Pons (tissue), 1 donor: ENCODE results near the gene GOLGA6D.
"Not testable (repeated sequence)": the region's sequence is repeated elsewhere in the genome, so short reads cannot be mapped to it uniquely, and the experiment has no call there.

Source experiments
- DNase-seq: peaks from one replicate; pipeline ENCODE4 v3.0.0-alpha.2; 2016; ENCODE audit warnings: low spot score

The GOLGA6D gene

GRCh38 chr15:75278497-75278896 lies 4.1 kb upstream of the GOLGA6D start:
- not testable (repeated sequence) for DNase-seq

- not testable (repeated sequence) for DNase-seq
These were observed 1.5 kb downstream of the GOLGA6D start for GRCh38 chr15:75284152-75284551.

DNA sequence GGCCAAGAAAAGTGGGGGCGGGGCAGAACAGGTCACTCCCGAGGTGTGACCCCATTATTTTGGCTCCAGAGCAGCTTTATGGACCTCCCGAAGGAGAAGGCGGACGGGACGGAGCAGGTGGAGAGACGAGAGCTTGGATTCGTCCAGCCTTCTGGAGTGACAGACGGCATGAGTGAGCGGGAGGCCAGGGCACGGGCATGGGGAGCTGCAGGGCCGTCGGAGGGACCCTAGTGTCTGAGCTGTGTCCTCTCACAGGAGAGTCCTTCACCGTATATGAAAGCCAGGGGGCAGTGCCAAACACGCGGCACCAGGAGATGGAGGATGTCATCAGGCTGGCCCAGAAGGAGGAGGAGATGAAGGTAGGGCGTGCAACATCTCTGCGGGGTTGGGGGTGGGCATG lies 11.0 kb downstream of the GOLGA6D start:
- not testable (repeated sequence) for DNase-seq

DNA sequence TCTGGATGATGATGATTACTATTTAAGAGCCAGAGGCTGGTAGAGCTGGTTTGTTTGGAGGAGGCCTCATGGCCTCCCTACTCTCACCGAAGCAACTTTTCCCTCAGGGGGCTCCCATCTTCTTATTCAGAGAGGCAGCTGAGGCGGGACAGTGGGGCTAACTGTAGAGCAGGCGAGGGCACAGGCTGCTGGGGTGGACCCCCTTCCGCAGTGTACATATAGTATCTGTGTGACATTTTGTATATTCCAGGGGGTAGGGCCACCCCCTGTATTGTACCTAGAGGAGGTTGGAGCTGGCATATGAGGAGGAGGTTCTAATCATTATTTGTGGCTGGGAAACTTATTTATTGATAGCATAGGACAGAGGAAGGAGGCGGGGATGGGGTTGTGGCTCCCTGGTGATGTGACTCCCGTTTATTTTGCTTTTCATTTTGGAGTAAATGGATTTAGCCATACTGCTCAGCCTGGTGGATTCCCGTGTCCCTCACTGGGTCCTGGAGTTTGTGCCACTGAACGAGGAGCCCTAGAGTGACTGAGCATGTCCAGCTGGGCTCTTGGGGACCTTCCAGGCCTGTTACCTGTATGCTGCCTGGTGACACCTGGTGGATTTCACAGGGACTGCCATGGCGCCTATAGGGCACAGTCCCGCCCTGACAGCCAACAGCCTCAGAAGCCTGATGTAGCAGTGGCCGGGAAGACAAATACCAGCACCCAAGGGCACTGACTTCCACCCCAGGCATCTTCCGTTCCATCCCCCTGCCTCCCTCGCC lies 16.1 kb downstream of the GOLGA6D start:
- DNase-seq: not testable (repeated sequence)

- DNase-seq: not testable (repeated sequence)
These were observed 16.7 kb downstream of the GOLGA6D start for GRCh38 chr15:75299311-75299688.

DNA sequence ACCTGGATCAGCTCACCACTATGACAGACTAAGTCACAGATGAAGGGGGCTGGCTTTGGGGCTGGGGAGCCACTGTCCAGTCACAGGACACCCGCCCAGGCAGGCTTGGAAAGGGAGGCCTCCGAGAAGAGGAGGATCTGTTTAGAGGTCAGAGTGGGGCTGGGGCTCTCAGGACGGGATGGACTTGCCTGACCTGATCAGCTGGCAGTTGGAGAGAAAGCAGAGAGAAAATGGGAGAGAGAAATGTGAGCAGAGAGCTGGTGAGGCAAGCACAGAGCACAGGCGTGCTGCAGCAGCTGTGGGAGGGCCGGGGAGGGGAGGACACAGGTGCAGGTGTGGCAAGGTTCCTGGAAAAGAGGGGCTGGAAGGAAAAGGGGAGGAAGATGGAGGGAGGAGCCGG lies 17.4 kb downstream of the GOLGA6D start:
- not testable (repeated sequence) for DNase-seq

DNA sequence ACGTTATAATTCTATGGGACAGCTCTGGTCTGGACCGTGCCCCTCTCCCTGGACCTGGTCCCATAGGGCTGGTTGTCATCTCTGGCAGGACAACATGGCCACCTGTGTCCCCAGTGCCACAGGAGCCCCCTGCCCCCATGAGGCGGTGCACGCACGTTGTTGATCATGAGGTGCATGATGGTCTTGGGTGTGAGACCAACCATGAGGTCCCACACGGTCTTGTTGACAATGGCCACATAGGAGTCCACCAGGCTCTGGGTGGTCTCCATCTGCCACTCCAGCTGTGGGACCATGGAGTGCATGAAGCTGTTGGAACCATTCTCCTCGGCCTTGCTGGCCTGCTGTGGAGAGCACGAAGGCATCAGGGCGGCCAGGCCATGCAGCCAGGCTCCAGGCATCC lies 19.7 kb downstream of the GOLGA6D start:
- no peak for DNase-seq

GRCh38 chr15:75302753-75303152 lies 20.1 kb downstream of the GOLGA6D start:
- DNase-seq: not testable (repeated sequence)

GRCh38 chr15:75306188-75306587 lies 23.6 kb downstream of the GOLGA6D start:
- DNase-seq: no peak

GRCh38 chr15:75307778-75308390 lies 25.2 kb downstream of the GOLGA6D start:
- DNase-seq: no peak

GRCh38 chr15:75309711-75310110 lies 27.1 kb downstream of the GOLGA6D start:
- no peak for DNase-seq

DNA sequence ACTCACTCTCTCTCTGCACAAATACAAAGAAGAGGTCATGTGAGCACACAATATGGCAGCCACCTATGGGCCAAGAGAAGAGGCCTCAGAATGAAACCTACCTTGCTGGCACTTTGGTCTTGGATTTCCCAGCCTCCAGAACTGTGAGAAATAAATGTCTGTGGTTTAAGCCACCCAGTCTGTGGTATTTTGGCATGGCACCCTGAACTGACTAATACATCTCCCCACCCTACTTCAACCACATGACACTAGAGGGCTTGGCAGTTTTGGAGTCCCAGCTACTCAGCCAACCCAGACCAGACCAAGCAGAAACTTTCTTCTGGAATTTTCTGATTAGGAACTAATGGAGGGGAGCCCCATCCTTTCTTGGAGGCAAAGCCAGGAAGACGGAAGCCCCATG lies 29.9 kb downstream of the GOLGA6D start:
- DNase-seq: not testable (repeated sequence)

DNA sequence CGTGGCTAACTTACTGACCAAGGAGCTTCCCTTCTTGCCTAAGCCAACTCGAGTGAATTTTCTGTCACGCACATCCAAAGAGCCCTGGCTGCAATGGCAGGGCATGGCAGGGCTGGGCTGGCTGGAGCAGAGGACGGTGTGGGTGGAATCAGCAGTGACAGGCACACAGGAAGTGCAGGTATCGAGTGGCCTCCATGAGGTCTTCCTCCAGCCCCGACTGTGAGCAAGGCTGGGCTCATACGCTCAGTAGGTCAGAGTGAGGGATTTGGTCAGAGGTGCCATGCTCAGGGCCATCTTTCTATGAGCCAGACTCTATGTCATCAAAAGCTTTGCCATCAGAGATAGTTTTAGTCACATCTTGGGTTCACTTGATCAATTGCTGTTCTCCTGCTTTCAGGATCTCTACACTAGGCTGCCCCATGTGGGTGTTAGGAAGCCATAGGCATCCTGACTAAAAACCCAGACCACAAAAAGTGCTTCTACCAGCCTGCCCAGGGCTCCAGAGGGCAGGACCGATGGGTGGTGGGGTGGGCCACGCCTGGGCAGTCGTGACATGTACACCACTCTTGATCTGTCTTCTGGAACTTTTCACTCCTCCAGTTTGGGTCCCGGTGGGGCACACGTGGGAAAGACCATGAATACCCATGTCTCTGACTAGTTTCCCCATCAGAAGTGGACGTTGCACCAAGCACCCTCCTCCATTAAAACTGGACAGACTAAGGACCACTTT lies 30.6 kb downstream of the GOLGA6D start:
- no peak for DNase-seq

- DNase-seq: no peak
These were observed 32.1 kb downstream of the GOLGA6D start for GRCh38 chr15:75314552-75315290.

DNA sequence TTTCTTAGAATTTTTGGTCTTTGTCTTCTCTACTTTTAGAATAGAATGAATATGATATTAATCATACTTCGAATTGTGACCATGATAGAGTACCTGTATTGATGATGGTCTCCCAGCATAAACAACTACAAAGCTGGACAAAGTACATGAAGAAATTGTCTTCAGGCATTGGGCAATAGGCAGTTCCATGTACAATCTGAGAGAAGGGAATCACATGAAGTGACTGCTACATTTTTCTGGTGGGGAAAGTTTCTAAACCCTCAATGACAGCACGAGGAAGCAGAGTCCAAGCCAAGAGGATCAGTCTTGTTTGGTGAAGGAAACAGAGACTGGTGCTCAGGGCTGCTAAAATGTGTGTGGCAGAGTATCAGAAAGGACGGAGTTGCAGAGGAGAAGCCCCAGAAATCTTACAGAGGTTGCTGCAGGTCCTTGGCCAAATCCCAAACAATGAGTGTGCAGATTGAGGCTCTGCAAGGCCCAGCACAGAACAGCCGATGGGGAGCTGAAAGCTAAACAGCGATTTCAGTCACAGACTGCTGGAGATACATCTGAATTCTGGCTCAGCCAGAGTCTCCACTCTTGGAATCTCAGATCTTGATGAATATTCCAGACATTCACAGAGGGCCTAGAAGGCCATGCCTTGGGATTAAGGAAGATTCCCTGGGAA lies 36.7 kb downstream of the GOLGA6D start:
- not testable (repeated sequence) for DNase-seq

- no peak for DNase-seq
These were observed 39.1 kb downstream of the GOLGA6D start for GRCh38 chr15:75321711-75322110.

GRCh38 chr15:75325922-75326321 lies 43.3 kb downstream of the GOLGA6D start:
- no peak for DNase-seq

DNA sequence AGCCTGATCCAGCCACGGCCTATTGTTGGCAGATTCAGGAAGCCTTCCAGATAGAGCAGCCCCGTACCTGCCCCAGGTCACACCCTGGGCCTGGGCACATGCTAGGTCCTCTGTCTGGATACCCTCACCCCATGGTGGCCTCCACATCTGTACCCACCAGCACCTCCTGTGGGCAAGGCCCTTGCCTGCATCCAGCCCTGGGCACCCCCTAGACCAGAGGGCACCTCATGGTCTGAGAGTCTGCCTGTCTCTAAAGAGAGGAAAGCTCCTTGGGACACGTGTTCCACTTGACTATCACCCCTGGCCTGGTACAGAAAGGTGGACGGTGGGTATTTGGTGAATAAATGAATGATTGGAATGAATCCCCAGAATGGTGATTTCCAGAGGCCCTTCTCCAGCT lies 44.4 kb downstream of the GOLGA6D start:
- DNase-seq: no peak

GRCh38 chr15:75327491-75327890 lies 44.9 kb downstream of the GOLGA6D start:
- no peak for DNase-seq

GRCh38 chr15:75328493-75329314 lies 46.1 kb downstream of the GOLGA6D start:
- DNase-seq: no peak

- DNase-seq: no peak
These were observed 46.9 kb downstream of the GOLGA6D start for GRCh38 chr15:75329571-75329970.
